ENCODE measurements around the gene CLK1. TPM values are rescaled to one million over a fixed set of nuclear protein-coding genes. Genes with fewer than 3 reads are reported as not detected.
"Not testable (repeated sequence)": the region's sequence is repeated elsewhere in the genome, so short reads cannot be mapped to it uniquely, and the experiment has no call there.

Gene CLK1
- total RNA-seq, 2 donors from 2014 or later: 41.7 to 62.5 TPM

DNA sequence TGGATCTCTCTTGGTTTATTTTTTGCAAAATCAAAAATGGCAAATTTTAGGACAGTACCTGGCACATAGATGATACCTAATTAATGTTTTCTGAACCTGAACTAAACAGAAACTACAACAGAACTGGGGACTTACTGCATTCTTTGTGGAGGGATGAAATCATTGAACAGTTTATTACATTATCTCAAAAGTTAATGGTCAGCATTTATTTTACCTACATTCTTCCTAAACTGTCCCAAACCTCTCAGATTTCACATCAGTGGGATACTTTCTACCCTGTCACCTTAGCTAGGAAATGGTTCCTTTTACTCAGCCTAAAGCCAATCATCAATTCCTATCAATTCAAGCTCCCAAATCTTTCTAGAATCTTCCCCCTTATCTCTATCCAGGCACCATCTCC, 35.0 kb upstream of the CLK1 start:
- Histone ChIP-seq H3K4me3 (no peak overlapping the region), H3K4me1 (peaks cover 0 to 3% of the 10 kb centered on the region in 2 donors), H3K27me3 (no peaks in the 10 kb centered on the region), H3K9me3 (no peaks in the 10 kb centered on the region), H3K27ac (no peak overlapping the region), H3K36me3 (peaks cover 59% of the 10 kb centered on the region)
- TF ChIP-seq, protein P1, sequence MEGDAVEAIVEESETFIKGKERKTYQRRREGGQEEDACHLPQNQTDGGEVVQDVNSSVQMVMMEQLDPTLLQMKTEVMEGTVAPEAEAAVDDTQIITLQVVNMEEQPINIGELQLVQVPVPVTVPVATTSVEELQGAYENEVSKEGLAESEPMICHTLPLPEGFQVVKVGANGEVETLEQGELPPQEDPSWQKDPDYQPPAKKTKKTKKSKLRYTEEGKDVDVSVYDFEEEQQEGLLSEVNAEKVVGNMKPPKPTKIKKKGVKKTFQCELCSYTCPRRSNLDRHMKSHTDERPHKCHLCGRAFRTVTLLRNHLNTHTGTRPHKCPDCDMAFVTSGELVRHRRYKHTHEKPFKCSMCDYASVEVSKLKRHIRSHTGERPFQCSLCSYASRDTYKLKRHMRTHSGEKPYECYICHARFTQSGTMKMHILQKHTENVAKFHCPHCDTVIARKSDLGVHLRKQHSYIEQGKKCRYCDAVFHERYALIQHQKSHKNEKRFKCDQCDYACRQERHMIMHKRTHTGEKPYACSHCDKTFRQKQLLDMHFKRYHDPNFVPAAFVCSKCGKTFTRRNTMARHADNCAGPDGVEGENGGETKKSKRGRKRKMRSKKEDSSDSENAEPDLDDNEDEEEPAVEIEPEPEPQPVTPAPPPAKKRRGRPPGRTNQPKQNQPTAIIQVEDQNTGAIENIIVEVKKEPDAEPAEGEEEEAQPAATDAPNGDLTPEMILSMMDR (IDR thresholded peaks at IDR 0.05): no peak
- no peak for DNase-seq (ENCODE audit: low spot score)

DNA sequence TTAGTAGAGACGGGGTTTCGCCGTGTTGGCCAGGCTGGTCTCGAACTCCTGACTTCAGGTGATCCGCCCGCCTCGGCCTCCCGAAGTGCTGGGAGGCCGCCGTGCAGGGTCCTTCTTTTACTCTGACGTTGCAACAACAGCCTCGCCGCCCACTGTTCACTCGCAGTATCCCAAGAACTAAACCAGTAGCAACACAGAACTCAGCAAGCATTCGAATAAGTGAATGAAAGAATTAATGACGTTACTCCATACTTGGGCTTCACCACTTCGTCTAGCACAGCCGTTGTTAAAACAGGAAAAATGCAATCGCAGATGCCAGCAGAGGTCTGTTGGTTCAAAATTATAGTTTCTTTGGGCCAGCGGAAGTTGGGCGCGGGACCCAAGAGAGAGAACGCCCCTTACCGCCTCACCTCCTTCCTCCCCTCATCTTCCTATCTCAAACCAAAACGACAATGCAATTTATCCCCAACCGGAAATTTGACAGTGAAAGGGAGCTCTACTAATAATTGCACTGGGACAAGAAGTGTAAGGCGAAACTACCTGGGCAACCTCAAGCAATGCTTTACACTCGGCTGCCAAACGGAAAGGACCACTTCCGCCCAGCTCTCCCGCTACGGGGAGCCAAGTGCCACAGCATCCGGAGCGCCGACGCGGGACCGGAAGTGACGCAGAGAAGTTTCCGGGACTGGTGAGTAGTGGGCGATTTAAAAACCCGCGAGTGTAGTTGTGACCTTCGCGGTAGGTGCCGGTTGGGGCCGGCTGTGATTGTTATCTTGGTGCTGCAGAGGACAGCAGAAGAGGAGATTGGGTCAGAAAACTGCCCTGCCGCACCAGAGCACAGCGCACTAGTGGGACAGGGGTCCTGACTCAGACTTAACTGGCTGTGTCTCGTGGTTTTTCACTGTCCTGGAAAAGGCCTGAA, 24.5 kb upstream of the CLK1 start, which contains the start of the genes NIF3L1 and PPIL3:
Gene NIF3L1 (plus strand): TSS at position 668 of the 922 bp plus-strand sequence. CDS start 2,573 bp downstream, outside the sequence.
Gene PPIL3 (minus strand): TSS at position 374 of the 922 bp plus-strand sequence. CDS start 1,462 bp downstream, outside the sequence.
- H3K9me3 ChIP-seq: no peaks in the 10 kb centered on the region
- peak; percentile 96 for DNase-seq (ENCODE audit: low spot score)
- TF ChIP-seq, protein P1 (IDR thresholded peaks at IDR 0.05): peak in 1 of 2 donors; percentile 13
- H3K27ac ChIP-seq: peak within 1 kb of the TSS; percentile 87 to 92
- no peaks in the 10 kb centered on the region for H3K27me3 ChIP-seq
- H3K4me1 ChIP-seq: peaks cover 0 to 19% of the 10 kb centered on the region in 2 donors
- peak within 1 kb of the TSS; percentile 57 to 73 for H3K4me3 ChIP-seq
- peaks cover 19% of the 10 kb centered on the region for H3K36me3 ChIP-seq

DNA sequence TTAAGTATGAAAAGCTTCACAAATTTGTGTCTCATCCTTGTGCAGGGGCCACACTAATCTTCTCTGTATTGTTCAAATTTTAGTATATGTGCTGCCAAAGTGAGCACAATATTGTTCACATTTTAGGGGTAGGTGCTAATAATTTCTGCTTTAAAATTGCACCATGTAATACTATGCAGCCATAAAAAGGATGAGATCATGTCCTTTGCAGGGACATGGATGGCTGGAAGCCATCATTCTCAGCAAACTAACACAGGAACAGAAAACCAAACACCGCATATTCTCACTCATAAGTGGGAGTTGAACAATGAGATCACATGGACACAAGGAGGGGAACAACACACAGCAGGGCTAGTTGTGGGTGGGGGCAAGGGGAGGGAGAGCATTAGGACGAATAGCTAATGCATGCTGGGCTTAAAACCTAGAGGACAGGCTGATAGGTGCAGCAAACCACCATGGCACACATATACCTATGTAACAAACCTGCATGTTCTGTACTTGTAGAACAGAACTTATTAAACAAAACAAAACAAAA, 17.3 kb upstream of the CLK1 start:
- H3K9me3 ChIP-seq, H3K27ac ChIP-seq: not testable (repeated sequence)
- peaks cover 48% of the 10 kb centered on the region for H3K36me3 ChIP-seq

DNA sequence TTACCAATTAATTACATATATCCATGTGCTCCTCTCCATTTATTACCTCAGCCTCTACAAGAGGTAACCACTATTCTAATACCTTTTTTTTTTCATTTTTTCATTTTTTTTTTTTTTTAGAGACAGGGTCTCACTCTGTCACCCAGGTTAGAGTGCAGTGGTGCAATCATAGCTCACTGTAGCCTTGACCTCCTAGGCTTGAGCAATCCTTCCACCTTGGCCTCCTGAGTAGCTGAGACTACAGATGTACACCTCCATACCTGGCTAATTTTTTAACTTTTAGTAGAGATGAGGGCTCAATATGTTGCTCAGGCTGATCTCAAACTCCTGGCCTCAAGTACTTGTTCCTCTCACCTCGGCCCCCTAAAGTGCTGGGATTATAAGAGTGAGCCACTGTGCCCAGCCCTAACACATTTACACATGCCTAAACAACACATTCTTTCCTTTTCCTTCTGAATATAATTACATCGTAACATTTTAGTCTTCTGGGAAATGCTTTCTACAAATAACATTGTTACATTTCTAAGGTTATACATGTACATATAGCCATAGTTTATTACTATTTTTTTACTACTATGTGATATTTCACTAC, 13.9 kb upstream of the CLK1 start:
- peaks cover 30% of the 10 kb centered on the region for H3K36me3 ChIP-seq
- no peak for DNase-seq (ENCODE audit: low spot score)
- no peaks in the 10 kb centered on the region for H3K27me3 ChIP-seq
- no peaks in the 10 kb centered on the region for H3K9me3 ChIP-seq
- H3K4me3 ChIP-seq: no peak overlapping the region
- H3K27ac ChIP-seq: no peak overlapping the region
- no peaks in the 10 kb centered on the region for H3K4me1 ChIP-seq
- TF ChIP-seq, protein P1 (IDR thresholded peaks at IDR 0.05): no peak

More for the DNA sequence above, 17.3 kb upstream of the CLK1 start:
- DNase-seq (ENCODE audit: low spot score); H3K27me3 ChIP-seq; H3K4me1 ChIP-seq; H3K4me3 ChIP-seq: not testable (repeated sequence)

DNA sequence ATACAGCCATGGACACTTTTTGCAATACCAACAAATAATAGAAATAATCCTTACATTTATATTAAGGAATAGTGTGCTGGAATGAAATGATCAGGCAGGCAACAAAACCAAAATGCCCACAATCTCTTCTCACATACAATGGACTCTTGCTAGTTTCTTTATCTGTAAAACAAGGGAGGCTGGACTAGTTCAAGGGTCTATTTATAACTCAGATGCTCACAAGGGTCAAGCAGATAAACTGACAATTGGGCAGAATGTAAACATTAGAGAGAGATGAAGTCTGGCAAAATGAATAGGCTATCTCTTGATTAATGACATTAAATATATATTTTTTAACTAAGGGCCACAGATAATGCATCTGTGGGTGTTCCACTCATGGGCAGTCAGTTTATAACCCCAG, 13.0 kb upstream of the CLK1 start:
- no peak overlapping the region for H3K4me3 ChIP-seq
- no peaks in the 10 kb centered on the region for H3K4me1 ChIP-seq
- no peak for DNase-seq (ENCODE audit: low spot score)
- peak overlapping the region; percentile 33 to 50 for H3K27ac ChIP-seq
- H3K36me3 ChIP-seq: peaks cover 26% of the 10 kb centered on the region
- TF ChIP-seq, protein P1 (IDR thresholded peaks at IDR 0.05): no peak
- no peaks in the 10 kb centered on the region for H3K27me3 ChIP-seq
- no peaks in the 10 kb centered on the region for H3K9me3 ChIP-seq

DNA sequence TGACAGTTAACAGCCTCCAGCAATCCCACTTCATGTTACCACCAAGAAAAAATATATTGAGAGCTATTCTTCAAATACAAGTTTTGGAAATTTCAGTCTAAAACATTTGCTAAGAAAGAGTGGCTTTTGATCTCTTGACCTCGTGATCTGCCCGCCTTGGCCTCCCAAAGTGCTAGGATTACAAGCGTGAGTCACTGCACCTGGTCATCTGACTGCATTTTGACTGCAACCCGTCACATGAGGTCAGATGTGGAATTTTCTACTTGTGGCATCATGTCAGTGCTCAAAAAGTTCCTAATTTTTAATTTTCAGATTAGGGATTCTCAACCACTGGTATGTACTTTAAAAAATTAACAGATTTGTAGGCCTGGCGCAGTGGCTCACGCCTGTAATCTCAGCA, 9.1 kb upstream of the CLK1 start:
- Histone ChIP-seq H3K4me3 (no peak overlapping the region), H3K4me1 (no peaks in the 10 kb centered on the region), H3K27me3 (no peaks in the 10 kb centered on the region), H3K36me3 (peaks cover 9% of the 10 kb centered on the region), H3K27ac (no peak overlapping the region), H3K9me3 (no peaks in the 10 kb centered on the region)
- no peak for DNase-seq (ENCODE audit: low spot score)
- TF ChIP-seq, protein P1 (IDR thresholded peaks at IDR 0.05): no peak
